Peyer's patch (tissue), 4 donors: ENCODE data around the gene LRRTM1. TPM values are rescaled to one million over a fixed set of nuclear protein-coding genes. Genes with fewer than 3 reads are reported as not detected.

ENCODE experiments used
- DNase-seq, 3 donors: peaks; one replicate each; pipeline ENCODE4 v3.0.0-alpha.2; 2017 to 2019
- H3K27ac ChIP-seq, 4 donors: fragments of 200-600 bp; sonication (generic); one replicate each; pipeline ENCODE4 v1.5.1; 2016 to 2019
- H3K27me3 ChIP-seq, 2 donors: fragments of 200-600 bp; sonication (generic); one replicate each; pipeline ENCODE4 v1.5.1; 2019
- H3K36me3 ChIP-seq, 3 donors: fragments of 200-600 bp; sonication (generic); one replicate each; pipeline ENCODE4 v1.5.1; 2016 to 2019
- H3K4me1 ChIP-seq, 4 donors: fragments of 200-600 bp; sonication (generic); one replicate each; pipeline ENCODE4 v1.5.1; 2016 to 2019
- H3K4me3 ChIP-seq, 4 donors: fragments of 200-600 bp; sonication (generic); 1 replicate in 3 of 4; 2 replicates in 1 of 4; pipeline ENCODE4 v1.5.1; 2016 to 2019; ENCODE audit warnings: mild to moderate bottlenecking in 1 of 4
- H3K9me3 ChIP-seq, 4 donors: fragments of 200-600 bp; sonication (generic); one replicate each; pipeline ENCODE4 v1.5.1; 2016 to 2019; ENCODE audit warnings: mild to moderate bottlenecking in 1 of 4
- POLR2A ChIP-seq, 2 donors: fragments of 450-650 bp; IDR thresholded peaks; one replicate each; pipeline ENCODE4 v1.5.1; 2017; ENCODE audit warnings: antibody characterized with exemption in 2 of 2, mild to moderate bottlenecking in 2 of 2, moderate library complexity in 2 of 2
- total RNA-seq, 4 donors: library from RNA; depleted of rRNA; stranded (reverse); fragments of >200 nt; gene quantifications; one replicate each; pipeline ENCODE4 v1.1.0, GENCODE V29; 2016
- TF ChIP-seq, protein P1 (sequence below), 6 experiments: fragments of 450-650 bp in 4 of 6; fragments of 200-600 bp in 2 of 6; sonication (generic) in 1 of 6; IDR thresholded peaks; one replicate each; pipeline ENCODE4 v1.5.1; 2017 to 2019; ENCODE audit warnings: antibody characterized with exemption in 6 of 6, mild to moderate bottlenecking in 3 of 6, moderate library complexity in 1 of 6

The LRRTM1 gene
- total RNA-seq, 4 donors from 2014 or later = not detected

DNA sequence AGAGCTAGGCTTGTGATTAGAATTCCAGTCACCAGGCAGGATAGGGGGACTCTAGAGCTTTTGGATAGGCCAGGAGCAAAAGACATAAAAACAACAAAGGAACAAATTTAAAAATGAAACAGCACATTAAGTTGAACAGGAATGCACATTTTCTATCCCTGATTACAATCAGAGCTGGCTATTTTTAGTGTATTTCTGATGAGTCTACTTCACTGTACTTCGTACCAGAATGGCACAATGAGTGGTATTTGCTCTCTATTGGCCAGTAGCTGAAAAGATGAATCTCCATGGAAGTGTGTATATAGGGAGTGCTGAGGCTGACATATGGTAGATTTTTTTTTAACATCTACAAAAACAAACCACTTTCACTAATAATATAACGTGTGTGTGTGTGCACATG lies 34.2 kb upstream of the LRRTM1 start:
- no peaks in the 10 kb centered on the region for H3K27me3 ChIP-seq
- no peak for DNase-seq
- TF ChIP-seq, protein P1, sequence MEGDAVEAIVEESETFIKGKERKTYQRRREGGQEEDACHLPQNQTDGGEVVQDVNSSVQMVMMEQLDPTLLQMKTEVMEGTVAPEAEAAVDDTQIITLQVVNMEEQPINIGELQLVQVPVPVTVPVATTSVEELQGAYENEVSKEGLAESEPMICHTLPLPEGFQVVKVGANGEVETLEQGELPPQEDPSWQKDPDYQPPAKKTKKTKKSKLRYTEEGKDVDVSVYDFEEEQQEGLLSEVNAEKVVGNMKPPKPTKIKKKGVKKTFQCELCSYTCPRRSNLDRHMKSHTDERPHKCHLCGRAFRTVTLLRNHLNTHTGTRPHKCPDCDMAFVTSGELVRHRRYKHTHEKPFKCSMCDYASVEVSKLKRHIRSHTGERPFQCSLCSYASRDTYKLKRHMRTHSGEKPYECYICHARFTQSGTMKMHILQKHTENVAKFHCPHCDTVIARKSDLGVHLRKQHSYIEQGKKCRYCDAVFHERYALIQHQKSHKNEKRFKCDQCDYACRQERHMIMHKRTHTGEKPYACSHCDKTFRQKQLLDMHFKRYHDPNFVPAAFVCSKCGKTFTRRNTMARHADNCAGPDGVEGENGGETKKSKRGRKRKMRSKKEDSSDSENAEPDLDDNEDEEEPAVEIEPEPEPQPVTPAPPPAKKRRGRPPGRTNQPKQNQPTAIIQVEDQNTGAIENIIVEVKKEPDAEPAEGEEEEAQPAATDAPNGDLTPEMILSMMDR (IDR thresholded peaks at IDR 0.05) = no peak
- TF ChIP-seq POLR2A (IDR thresholded peaks at IDR 0.05) = no peak
- no peaks in the 10 kb centered on the region for H3K9me3 ChIP-seq
- no peak overlapping the region for H3K27ac ChIP-seq
- H3K4me3 ChIP-seq = no peak overlapping the region
- no peaks in the 10 kb centered on the region for H3K36me3 ChIP-seq
- H3K4me1 ChIP-seq = no peaks in the 10 kb centered on the region

DNA sequence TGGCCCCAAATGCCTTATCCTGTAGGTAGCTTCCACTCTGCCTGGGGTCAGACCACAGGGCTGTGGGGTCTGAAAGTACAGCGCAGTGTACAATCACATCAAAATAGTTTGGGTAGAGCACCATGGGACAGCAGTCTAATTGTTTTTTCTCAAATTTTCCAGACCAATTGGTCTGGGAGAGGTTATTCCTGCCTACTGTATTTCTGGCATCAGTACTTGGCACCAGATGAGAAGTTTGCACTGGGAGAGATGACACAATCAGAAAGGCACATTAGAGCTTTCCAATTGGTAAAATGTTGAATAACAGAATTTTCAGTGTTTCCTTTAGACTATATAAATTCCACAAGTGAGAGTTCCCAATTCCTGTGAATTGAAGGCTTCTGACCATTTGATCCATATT lies 30.9 kb upstream of the LRRTM1 start:
- TF ChIP-seq, protein P1 (IDR thresholded peaks at IDR 0.05) = no peak
- TF ChIP-seq POLR2A (IDR thresholded peaks at IDR 0.05) = no peak
- Histone ChIP-seq H3K27me3 (no peaks in the 10 kb centered on the region), H3K36me3 (no peaks in the 10 kb centered on the region), H3K4me1 (no peaks in the 10 kb centered on the region), H3K27ac (no peak overlapping the region), H3K4me3 (no peak overlapping the region), H3K9me3 (no peaks in the 10 kb centered on the region)
- DNase-seq = no peak

DNA sequence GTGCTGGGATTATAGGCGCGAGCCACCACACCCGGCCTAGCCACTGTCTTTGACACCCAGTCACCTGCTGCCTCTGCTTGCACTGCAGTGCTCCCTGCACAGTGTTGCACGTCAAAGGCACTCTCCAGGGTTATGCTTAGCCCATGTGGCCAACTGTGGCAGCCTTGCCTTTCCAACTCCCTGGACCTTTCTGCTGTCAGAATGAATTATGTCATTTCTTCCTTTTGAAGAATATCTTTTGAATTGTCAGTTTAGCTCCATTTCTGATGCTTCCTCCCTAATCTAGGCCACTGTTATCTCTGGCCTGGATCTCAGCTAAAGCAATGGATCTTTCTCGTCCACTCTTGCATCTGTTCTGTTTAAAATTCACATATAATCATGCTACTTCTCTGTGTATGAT lies 29.3 kb upstream of the LRRTM1 start:
- no peak overlapping the region for H3K4me3 ChIP-seq
- DNase-seq = no peak
- no peaks in the 10 kb centered on the region for H3K9me3 ChIP-seq
- no peaks in the 10 kb centered on the region for H3K27me3 ChIP-seq
- no peak overlapping the region for H3K27ac ChIP-seq
- no peaks in the 10 kb centered on the region for H3K36me3 ChIP-seq
- TF ChIP-seq, protein P1 (IDR thresholded peaks at IDR 0.05) = no peak
- no peak for TF ChIP-seq POLR2A (IDR thresholded peaks at IDR 0.05)
- no peaks in the 10 kb centered on the region for H3K4me1 ChIP-seq

DNA sequence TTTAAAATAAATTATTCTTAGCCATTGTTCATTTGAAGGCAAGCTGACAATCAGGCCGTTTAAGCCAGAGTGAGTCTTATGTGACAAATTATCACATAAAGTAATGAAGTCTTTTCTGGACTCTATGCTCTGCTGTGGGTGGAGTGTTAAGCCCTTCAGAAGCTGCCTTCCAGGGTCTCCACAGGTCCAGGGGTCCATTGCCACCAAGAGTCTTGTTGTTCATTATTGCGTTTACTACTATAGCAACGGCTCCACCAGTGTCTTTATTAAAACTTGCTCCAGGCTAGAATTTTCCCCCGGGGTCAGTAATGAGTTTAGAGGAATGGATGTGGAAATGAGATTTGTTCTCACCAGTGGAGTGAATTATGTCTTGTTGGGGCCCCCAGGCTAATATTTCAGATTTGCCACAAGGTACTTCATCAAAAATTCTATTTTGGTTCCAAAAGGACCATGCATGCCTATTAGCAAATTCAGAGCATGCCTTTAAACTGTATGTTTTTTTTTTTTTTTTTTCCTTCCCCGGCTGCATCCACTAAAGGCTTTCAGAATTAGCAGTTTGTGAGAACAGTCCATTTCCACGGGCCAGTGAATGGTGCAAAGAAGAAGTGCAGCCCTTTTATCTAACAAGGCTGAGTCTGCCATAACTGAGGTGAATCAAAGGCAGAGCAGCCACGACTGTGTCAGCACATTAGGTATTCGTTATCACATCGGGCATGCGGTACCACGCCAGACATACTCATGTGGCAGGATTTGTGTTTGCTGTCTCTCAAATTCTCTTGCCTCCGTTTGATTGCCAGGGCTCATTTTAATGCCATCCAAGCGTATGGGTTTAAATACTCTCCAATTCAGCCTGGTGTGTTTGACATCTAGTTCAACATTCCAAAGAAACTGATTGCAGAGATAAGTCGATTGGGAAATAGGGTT lies 26.2 kb upstream of the LRRTM1 start:
- Histone ChIP-seq H3K9me3 (no peaks in the 10 kb centered on the region), H3K27ac (no peak overlapping the region), H3K4me3 (no peak overlapping the region), H3K36me3 (no peaks in the 10 kb centered on the region), H3K4me1 (no peaks in the 10 kb centered on the region), H3K27me3 (no peaks in the 10 kb centered on the region)
- TF ChIP-seq, protein P1 (IDR thresholded peaks at IDR 0.05) = no peak
- TF ChIP-seq POLR2A (IDR thresholded peaks at IDR 0.05) = no peak
- no peak for DNase-seq

DNA sequence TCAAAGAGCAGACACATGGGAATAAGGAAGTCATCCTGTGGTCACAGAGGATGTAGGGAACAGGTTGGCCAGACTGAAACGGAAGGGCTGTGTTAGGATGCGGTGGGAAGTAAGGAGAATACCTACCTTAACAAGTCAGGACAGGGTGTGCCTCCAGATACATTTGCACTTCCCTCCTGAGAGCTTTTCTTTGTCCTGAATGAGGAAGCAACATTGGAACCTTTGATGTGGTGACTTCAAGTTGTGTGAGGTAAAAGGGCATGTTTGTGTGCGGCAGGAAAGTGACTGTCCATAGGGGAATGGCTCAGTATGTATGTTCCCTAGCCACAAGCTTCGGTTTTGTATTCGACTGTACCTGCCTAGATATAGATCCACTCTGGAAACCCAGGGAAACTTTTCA lies 24.9 kb upstream of the LRRTM1 start:
- H3K4me1 ChIP-seq = no peaks in the 10 kb centered on the region
- H3K9me3 ChIP-seq = no peaks in the 10 kb centered on the region
- H3K27me3 ChIP-seq = no peaks in the 10 kb centered on the region
- no peak overlapping the region for H3K4me3 ChIP-seq
- no peak for DNase-seq
- no peak overlapping the region for H3K27ac ChIP-seq
- H3K36me3 ChIP-seq = no peaks in the 10 kb centered on the region
- TF ChIP-seq POLR2A (IDR thresholded peaks at IDR 0.05) = no peak
- TF ChIP-seq, protein P1 (IDR thresholded peaks at IDR 0.05) = no peak
